HG02623 (cell line): Measurements from ENCODE around the gene LRRC27.
"Not testable (repeated sequence)": the region's sequence is repeated elsewhere in the genome, so short reads cannot be mapped to it uniquely, and the experiment has no call there.

Experiments used
- ATAC-seq: cut with Tn5 transposase; IDR thresholded peaks from one replicate; pipeline ENCODE4 v1.9.1; 2021; ENCODE audit warnings: moderate library complexity; ENCODE audit not compliant: unreplicated experiment

Gene LRRC27

DNA sequence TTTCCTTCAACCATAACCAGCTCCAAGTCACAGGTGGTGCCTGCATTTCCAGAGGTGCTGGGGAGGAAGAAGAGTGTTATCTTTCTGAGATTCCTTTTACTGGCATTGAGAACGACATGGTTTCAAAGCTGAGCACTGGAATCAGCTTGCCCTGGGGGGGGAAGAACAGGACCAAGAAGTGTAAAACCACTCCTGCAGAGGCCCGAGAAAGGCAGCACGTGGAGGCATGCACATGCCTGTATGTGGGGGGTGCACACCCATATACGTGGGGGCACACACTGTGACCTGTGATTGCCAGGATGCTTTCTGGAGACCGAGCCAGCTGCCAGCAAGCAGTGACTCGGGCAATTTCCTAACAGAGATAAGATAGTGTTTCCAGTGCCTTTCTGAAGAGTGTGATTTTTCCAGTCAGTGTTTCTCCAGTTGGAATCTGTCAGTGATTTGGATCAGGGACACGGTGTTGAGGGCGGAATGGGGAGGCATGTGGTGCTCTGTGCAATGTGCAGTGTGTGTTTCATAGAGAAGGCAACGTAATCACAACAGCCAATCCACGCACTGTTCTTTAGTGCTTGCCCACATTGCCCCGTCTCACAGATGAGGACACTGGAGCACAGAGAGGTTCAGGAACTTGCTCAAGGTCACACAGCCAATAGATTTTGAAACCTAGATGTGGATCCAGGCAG lies 4.2 kb downstream of the LRRC27 start:
- no peak for ATAC-seq

DNA sequence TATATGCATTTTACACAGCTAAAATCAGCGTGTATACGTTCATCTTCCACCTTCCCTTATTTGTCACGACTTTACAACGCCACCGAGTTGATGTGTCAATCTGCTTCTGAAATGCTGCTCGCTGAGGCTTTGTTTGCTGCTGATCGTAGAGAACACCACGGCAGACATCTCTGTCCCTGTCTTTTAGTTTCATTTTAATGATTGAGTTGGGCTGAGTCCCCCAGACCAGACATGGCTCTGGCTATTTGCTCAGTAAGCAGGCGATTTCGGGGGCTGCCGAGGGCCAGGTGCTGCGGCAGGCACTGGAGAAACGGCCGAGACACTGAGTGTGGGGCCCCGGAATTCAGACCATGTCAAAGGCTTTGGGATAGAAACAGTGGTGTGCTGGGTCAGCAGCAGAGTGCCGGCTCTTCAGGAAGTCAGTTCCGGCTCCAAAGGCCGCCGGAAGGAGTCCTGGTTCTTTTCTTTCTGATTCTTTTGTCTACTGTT lies 5.0 kb downstream of the LRRC27 start:
- no peak for ATAC-seq

GRCh38 chr10:132337854-132338253 lies 5.9 kb downstream of the LRRC27 start:
- ATAC-seq, result not testable (repeated sequence)

DNA sequence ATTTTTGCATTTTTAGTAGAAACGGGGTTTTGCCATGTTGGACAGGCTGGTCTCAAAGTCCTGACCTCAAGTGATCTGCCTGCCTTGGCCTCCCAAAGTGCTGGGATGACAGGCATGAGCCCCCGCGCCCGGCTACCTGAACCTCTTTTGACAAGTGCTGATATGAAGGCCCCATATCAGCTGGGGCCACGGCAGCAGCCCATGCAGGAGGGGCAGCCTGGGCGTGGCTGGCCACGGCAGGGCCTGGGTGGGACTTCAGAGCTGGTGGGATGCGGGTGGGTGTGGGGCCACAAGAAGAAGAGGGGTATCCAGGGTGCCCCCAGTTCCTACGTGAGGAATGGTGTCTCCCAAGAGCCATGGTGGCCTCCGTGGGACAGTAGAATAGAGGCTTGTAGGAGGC lies 6.9 kb downstream of the LRRC27 start:
- ATAC-seq, result no peak

- ATAC-seq, result no peak
Observed at GRCh38 chr10:132339276-132339675, 7.3 kb downstream of the LRRC27 start.

GRCh38 chr10:132341017-132341416 lies 9.0 kb downstream of the LRRC27 start:
- no peak for ATAC-seq

DNA sequence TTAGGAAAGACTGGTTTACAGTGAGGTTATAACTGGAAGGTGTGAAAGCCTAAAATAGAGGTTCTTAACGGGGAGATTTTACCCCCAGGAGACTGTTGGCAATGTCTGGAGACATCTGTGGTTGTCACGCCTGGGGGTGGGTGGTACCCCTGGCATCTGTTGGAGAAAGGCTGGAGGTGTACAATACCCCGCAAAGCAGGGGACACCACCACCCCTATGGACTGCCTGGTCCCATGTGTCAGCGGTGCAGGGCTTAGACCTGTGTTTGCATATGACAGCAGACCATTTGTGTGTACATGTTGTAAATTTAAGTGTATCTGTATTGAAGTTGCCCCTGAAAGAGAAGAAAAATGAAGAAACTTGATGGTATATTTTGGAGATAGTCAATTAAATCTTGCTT lies 9.8 kb downstream of the LRRC27 start:
- ATAC-seq, result no peak

DNA sequence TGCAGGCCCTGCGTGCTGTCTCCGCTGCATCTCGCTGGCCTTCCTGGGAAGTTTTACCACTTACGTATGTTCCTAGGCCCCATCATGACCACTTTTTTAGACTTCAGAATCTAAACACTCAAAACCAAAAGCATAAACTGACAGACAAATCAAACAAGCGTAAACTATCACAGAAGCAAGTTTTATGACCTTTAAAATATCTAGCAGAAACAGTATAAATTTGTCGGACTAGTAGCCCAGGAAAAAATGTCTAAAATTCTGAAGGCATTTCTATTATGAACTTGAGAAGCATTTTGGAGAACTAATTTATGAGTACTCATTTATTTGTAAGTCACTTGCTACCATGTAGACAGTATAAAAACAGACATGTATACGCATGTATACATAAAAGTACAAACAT lies 10.6 kb downstream of the LRRC27 start:
- ATAC-seq, result no peak

- ATAC-seq, result no peak
Observed at GRCh38 chr10:132344386-132344785, 12.4 kb downstream of the LRRC27 start.

DNA sequence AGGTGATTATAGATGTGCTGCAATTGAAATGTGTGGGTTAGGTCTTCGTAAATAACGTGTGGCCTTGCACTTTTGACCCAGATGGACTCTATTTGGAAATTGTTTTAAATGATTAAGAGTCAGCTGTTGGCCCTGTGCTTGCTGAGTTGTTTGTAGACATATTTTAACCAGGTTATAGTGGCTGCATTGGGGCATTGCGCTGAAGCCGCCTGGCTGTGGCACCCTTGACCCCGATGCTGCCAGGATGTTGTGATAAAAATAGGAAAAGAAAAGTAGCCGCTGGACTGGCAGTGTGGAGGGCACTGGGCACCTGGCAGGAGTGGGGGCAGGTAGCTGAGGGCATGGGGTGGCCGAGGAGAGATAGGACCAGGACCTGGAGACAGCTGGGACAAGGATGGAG lies 13.4 kb downstream of the LRRC27 start:
- no peak for ATAC-seq

DNA sequence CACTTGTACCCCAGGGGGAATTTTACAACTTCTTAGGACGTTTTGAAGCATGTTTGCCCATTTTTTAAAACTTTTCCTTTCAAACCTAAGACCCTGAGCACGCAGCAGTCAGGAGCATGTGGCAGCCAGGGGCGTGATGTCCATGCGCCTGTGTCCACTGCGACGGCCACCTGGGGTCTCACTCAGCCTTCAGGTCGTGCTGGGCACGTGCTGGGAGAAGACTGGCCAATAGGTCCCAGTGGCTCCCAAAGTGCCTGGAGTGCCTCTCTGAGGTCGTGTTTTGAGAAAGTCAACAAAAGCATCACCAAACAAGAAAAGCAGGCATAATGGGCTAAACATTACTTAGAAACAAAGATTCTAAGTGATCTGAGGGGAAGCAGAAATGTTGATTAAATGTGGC lies 14.8 kb downstream of the LRRC27 start:
- ATAC-seq, result no peak

DNA sequence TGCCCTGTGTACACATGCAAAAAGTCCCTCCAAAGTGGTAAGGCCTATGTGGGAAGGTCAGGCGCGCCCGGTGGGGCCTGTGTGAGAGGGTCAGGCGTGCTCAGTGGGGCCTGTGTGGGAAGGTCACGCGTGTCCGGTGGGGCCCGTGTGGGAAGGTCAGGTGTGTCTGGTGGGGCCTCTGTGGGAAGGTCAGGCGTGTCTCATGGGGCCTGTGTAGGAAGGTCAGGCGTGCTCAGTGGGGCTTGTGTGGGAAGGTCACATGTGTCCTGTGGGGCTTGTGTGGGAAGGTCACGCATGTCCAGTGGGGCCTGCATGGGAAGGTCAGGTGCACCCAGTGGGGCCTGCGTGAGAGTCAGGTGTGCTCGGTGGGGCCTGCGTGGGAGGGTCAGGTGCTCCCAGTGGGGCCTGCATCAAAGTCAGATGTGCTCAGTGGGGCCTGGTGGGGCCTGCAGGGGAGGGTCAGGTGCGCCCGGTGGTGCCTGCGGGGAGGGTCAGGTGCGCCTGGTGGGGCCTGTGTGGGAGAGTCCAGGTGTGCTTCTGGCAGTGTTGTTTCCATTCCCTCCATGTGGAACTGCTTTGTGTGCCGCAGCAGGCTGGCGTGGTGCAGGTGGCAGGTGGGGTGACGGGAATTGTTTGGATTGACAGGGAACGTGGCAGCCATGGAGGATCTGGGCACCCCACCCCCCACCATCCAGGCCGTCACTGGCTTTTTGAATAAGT lies 15.4 kb downstream of the LRRC27 start:
- ATAC-seq, result no peak

GRCh38 chr10:132347931-132348267 lies 15.9 kb downstream of the LRRC27 start:
- ATAC-seq, result no peak

DNA sequence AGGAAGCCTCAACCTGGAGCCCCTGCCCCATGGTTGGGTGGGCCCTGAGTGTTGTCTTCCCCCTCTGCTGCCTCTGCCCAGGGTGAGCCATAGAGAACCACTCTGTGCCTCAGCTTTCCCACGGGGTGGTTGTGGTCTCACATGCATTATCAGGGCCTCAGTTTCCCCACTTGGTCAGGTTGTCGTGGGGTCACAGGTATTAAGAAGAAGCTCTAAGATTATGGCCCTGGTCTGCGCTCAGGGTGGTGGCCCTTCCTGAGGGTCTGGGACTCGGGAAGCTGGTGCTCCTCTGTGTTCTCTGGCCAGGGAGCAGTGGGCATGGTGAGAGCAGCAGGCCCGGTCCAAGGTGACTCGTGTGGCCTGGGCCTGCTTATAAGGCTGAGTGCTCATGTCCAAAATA lies 17.8 kb downstream of the LRRC27 start:
- no peak for ATAC-seq

GRCh38 chr10:132350391-132350790 lies 18.4 kb downstream of the LRRC27 start:
- ATAC-seq, result no peak

DNA sequence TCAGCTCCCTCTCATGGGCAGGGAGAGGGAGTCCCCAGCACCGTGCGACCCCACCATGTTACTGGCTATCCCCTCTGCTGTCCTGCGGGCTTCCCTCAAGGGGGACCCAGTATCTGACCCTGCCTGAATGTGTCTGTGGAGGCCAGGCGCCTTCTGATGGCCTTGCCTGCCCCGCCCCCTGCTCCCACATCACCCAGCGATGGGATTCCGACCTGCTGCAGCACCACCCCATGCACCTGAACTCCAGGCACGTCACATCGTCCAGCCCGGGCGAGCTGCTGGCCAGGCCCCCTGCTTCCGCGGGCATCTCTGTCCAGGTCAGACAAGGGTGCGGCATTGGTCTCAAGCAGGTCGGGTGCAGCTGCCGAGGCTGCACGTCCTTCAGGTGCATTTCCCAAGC lies 19.0 kb downstream of the LRRC27 start:
- ATAC-seq, result no peak

GRCh38 chr10:132351611-132352010 lies 19.6 kb downstream of the LRRC27 start:
- ATAC-seq, result no peak

DNA sequence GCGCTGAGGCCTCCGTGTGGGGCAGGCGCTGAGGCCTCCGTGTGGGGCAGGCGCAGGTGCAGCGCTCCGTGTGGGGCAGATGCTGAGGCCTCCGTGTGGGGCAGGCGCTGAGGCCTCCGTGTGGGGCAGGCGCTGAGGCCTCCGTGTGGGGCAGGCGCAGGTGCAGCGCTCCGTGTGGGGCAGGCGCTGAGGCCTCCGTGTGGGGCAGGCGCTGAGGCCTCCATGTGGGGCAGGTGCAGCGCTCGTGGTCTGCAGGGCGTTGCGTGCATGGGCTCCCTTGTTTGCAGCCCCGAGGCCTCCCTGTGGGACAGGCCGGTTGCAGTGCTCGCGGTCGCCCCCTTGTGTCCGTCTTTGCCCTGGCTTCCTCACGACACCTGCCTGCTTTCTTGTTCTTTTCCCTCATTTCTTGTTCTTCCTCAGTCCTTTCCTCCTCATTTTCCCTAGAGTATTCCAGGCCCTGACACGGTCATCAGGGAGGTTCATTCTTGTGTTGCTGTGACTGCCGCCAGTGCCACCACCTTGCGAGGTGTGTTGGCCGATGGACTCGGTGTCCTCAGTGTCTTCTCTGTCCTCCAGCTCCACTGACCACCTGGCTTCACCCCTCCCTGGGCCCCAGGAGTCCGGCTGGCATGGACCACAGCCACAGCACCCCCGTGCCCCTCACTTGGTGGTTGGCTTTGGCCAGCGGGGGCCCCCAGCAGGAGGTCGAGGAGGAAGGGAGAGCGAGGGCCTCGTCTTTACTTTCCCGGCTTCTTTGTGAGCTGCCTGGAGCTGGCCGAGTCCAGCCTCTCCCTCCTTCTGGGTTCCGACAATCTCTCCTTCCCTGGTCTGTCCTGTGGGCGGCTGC lies 20.7 kb downstream of the LRRC27 start:
- not testable (repeated sequence) for ATAC-seq

- no peak for ATAC-seq
Observed at GRCh38 chr10:132353456-132354355, 21.7 kb downstream of the LRRC27 start.

DNA sequence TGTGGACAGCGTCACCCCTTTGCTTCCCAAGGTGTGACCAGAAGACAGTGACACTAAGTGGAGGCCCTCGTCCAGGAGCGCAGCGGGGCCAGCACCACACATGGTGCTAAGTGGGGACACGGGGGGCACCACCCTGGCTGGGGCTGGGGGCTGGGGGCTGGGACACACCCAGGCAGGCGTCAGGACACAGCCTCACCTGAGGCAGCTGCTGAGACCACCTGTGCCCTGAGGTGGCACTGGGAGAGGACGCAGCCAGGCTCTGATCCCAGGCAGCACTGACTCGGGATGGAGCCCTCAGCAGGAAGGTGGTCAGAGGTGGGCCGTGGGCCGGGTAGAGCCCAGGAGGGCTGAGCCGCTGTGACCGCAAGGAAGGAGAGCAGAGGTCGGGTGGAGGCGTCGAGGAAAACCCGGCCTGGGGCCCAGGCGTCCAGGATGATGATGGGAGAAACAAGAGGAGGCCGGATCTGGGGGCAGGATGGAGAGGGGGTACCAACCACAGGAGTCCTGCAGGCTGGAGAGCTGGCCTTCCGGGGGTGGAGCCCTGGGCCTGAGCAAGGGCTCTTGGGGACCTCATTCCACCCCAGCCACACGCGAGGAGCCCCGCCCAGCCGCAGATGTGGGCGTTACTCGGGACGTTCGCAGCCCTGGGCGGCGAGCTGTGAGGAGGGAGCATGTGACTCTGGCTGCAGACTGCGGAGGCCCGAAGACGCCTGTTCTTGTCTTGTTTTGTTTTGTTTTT lies 22.5 kb downstream of the LRRC27 start:
- ATAC-seq, result no peak
